Erythroblast (primary cell): Measurements from ENCODE around the gene SORCS1.

Experiments used
- DNase-seq, 2 experiments: peaks; one replicate each; lab custom pipeline; 2025; lab: John Stamatoyannopoulos, UW
- GATA1 ChIP-seq: IDR thresholded peaks from 2 replicates; pipeline ENCODE4 v1.6.1; 2011; ENCODE audit warnings: low read depth, mild to moderate bottlenecking, control low read depth, low read length, moderate library complexity
- POLR2A ChIP-seq: IDR thresholded peaks from 2 replicates; pipeline ENCODE4 v1.6.1; 2011; ENCODE audit warnings: mild to moderate bottlenecking, low read length

The SORCS1 gene

DNA sequence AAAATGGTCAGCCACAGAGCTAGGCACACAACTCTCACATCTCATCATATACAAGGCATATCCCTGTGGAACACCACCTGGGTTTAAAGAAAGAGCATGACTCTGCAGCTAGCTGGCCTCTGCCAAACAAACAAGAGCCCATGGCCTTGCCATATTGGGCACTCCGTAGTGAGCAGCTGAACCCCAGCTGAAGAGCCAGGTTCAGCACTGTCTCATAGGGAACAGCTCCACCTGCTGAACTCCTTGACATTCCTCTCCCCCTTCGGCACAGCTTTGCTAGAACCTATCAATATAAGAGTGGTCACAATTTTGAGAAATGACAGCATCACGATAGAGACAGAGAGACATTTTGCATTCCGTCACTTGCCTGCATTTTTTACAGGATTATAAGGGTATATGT is 20.0 kb downstream of the SORCS1 start:
- DNase-seq = no peak
- no peak for TF ChIP-seq POLR2A
- no peak for TF ChIP-seq GATA1

GRCh38 chr10:107141524-107142061 is 22.9 kb downstream of the SORCS1 start:
- TF ChIP-seq POLR2A = no peak
- no peak for TF ChIP-seq GATA1
- no peak for DNase-seq

- TF ChIP-seq GATA1 (no peak), POLR2A (no peak)
- no peak for DNase-seq
Observed at GRCh38 chr10:107139237-107139636, 25.3 kb downstream of the SORCS1 start.

DNA sequence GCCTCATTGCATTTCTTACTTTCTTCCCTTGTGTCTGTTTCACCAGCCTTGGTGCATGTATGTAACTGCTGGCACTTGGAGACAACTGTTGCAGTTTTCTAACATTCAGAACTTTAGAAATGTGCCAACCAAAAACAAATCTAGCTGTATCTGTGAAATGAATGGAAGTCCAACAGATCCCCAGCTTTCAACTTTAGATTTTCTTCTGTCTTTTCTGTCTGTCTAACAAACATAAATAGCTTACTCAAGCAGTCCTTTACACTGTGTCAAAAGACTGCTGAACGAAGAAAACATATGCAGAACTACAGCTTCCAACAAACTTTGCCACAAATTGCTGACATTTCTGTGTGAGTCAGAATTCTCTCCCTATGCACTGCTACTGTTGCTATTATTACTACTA is 30.9 kb downstream of the SORCS1 start:
- no peak for DNase-seq

GRCh38 chr10:107129000-107129399 is 35.5 kb downstream of the SORCS1 start:
- TF ChIP-seq GATA1 = no peak
- no peak for TF ChIP-seq POLR2A

More for the DNA sequence above, 30.9 kb downstream of the SORCS1 start:
- no peak for TF ChIP-seq POLR2A
- no peak for TF ChIP-seq GATA1

GRCh38 chr10:107126512-107127065 is 37.9 kb downstream of the SORCS1 start:
- no peak for DNase-seq
- no peak for TF ChIP-seq POLR2A
- TF ChIP-seq GATA1 = no peak

More at GRCh38 chr10:107129000-107129399, 35.5 kb downstream of the SORCS1 start:
- DNase-seq = no peak

GRCh38 chr10:107122703-107123102 is 41.8 kb downstream of the SORCS1 start:
- DNase-seq = no peak
- TF ChIP-seq POLR2A (no peak), GATA1 (no peak)

DNA sequence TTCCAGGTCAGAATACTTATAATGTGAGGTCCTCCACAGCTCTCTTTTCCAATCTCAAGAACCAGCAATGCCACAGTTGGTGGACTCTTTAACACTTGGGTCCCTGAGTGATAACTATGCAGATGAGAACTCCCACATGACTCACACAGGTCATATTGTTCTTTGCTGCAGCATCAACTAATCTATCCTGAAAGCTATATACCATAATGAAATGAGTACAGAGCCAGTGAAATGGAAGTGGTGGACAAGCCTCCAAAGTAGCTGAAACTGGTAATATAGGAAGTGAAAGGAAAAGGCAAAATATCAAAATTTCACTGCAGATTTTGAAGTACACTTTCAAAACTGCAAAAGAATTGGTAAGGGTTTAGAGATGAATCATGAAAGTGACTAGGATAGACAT is 45.6 kb downstream of the SORCS1 start:
- no peak for DNase-seq
- TF ChIP-seq POLR2A = no peak
- TF ChIP-seq GATA1 = no peak

GRCh38 chr10:107104026-107104652 is 60.4 kb downstream of the SORCS1 start:
- no peak for DNase-seq
- TF ChIP-seq GATA1 (no peak), POLR2A (no peak)

GRCh38 chr10:107103174-107104025 is 61.1 kb downstream of the SORCS1 start:
- TF ChIP-seq GATA1 (no peak), POLR2A (no peak)
- DNase-seq = no peak

- DNase-seq = no peak
- no peak for TF ChIP-seq POLR2A
- no peak for TF ChIP-seq GATA1
Observed at GRCh38 chr10:107098326-107098725, 66.2 kb downstream of the SORCS1 start.

- no peak for TF ChIP-seq POLR2A
- TF ChIP-seq GATA1 = no peak
- DNase-seq = no peak
Observed at GRCh38 chr10:107094824-107095522, 69.5 kb downstream of the SORCS1 start.

- no peak for DNase-seq
- TF ChIP-seq GATA1 (no peak), POLR2A (no peak)
Observed at GRCh38 chr10:107092321-107092720, 72.2 kb downstream of the SORCS1 start.

DNA sequence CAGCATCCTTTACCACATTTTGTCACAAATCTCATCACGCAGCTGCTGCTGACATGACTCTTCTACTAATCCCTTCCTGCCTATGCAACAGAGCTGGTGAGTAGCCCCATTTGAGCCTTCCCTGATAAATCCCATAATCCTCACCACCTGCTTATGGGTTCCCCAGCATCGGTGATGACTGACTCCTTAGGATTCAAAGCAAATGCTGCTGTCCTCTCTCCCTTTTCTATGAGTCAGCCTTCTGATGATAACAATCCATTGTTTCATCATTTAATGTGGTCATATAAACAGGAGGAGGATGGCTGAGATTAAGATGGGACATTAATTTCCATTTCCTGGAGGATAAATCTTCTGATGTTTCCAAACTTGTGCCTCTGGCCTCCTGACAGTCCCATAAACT is 73.4 kb downstream of the SORCS1 start:
- TF ChIP-seq GATA1 (no peak), POLR2A (no peak)
- DNase-seq = no peak
